A673 (cell line): ENCODE results near the gene OLFML1.

Experiments used
- CTCF ChIP-seq: fragments of 300-800, 200-600 bp; sonication (generic); conservative IDR thresholded peaks from 2 replicates; pipeline ENCODE4 v1.5.1; 2017; ENCODE audit warnings: low read depth, mild to moderate bottlenecking, antibody characterized with exemption, low read length, moderate library complexity, mixed read lengths
- EZH2 ChIP-seq: fragments of 200-600 bp; sonication (generic); IDR thresholded peaks from 2 replicates; pipeline ENCODE4 v1.6.1; 2017; ENCODE audit warnings: borderline replicate concordance, low read depth, mild to moderate bottlenecking, mixed read lengths, antibody characterized with exemption, low read length; ENCODE audit not compliant: poor library complexity, severe bottlenecking

DNA sequence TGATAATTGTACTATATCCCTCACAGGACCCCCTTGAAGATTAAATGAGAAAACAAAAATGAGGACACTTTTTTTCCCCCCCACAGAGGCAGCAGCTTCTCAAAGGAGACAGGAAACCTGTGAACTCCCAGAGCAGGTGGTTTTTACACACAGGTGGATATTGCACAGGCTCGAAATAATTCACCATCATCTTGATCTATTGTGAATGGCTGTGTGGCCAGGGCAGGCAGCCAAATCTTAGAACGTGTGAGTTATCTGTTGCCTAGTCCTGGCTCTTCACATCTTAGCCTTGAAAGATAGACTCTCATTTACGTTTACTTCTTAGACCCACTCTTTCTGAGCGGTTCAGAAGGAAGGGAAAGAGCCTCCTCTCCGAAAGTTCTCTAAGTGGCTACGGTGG is 52.0 kb downstream of the OLFML1 start:
- no peak for TF ChIP-seq CTCF
- no peak for TF ChIP-seq EZH2
